Endothelial cell of umbilical vein (primary cell): ENCODE data around the gene CST3. TPM values are rescaled to one million over a fixed set of nuclear protein-coding genes. Genes with fewer than 3 reads are reported as not detected.

Experiments
- BruUV-seq: library from RNA; stranded (reverse); fragments of 400-500 nt; replicated peaks from 2 replicates; lab custom pipeline; 2021; lab: Mats Ljungman, UMichigan
- CTCF ChIA-PET: fragments of 300-600, 350-600 bp; sonication (Branson Sonifier 250); formaldehyde crosslinking; loops from one replicate; lab custom pipeline; 2021; ENCODE audit warnings: antibody characterized with exemption, inconsistent platforms; lab: Charles Lee
- POLR2A ChIA-PET: fragments of 300-600, 350-600 bp; sonication (Branson Sonifier 250); formaldehyde crosslinking; loops from one replicate; lab custom pipeline; 2021; ENCODE audit warnings: antibody characterized with exemption, inconsistent platforms; lab: Charles Lee
- DNase-seq: peaks from one replicate; pipeline ENCODE4 v3.0.0-alpha.2; 2011; ENCODE audit warnings: low read depth, low spot score
- FAIRE-seq: peaks from 2 replicates; lab custom pipeline; 2011; peaks lifted over from hg19 to GRCh38; lab: Jason Lieb, UNC
- H2AFZ ChIP-seq: 2 replicates; pipeline ENCODE4 v1.6.0; 2012; ENCODE audit warnings: low read depth, low read length, control low read depth, inconsistent platforms
- H3K27ac ChIP-seq: 2 replicates; pipeline ENCODE4 v1.5.1; 2011; ENCODE audit warnings: low read depth, mild to moderate bottlenecking, control low read depth, low read length, moderate library complexity; ENCODE audit not compliant: insufficient read depth
- H3K27me3 ChIP-seq, 2 experiments: 2 replicates each; pipeline versions ENCODE4 v1.6.0 to v1.6.1; 2011; ENCODE audit warnings: low read length in 2 of 2, mixed read lengths in 1 of 2; ENCODE audit not compliant: control insufficient read depth in 2 of 2, insufficient read depth in 2 of 2
- H3K36me3 ChIP-seq, 2 experiments: 2 replicates in 1 of 2; 3 replicates in 1 of 2; pipeline ENCODE4 v1.5.1; 2011; ENCODE audit warnings: low read length in 2 of 2, mild to moderate bottlenecking in 1 of 2, moderate library complexity in 1 of 2; ENCODE audit not compliant: control insufficient read depth in 2 of 2, insufficient read depth in 2 of 2; ENCODE audit errors: extremely low read depth in 1 of 2
- H3K4me1 ChIP-seq: 3 replicates; pipeline ENCODE4 v1.5.1; 2011; ENCODE audit warnings: mild to moderate bottlenecking, low read length; ENCODE audit not compliant: control insufficient read depth, insufficient read depth; ENCODE audit errors: extremely low read depth
- H3K4me2 ChIP-seq: 2 replicates; pipeline ENCODE4 v1.6.1; 2011; ENCODE audit warnings: low read length, control low read depth, mixed read lengths; ENCODE audit not compliant: insufficient read depth
- H3K4me3 ChIP-seq, 3 experiments: fragments of 200-600 bp in 1 of 3; sonication (generic), shearing (Covaris generic) in 1 of 3; replicated peaks in 1 of 3; 2 replicates each; pipeline ENCODE4 v1.5.1; 2011 to 2016; ENCODE audit warnings: control low read depth in 3 of 3, low read length in 3 of 3, mild to moderate bottlenecking in 2 of 3, inconsistent platforms in 1 of 3, low read depth in 1 of 3, moderate library complexity in 1 of 3; ENCODE audit not compliant: insufficient read depth in 1 of 3
- H3K79me2 ChIP-seq: 2 replicates; pipeline ENCODE4 v1.6.0; 2012; ENCODE audit warnings: low read length, inconsistent platforms; ENCODE audit not compliant: control insufficient read depth, insufficient read depth
- H3K9ac ChIP-seq: replicated peaks from 2 replicates; pipeline ENCODE3; 2011; ENCODE audit warnings: low read length, control low read depth; ENCODE audit not compliant: insufficient read depth; ENCODE audit errors: extremely low read depth
- H3K9me1 ChIP-seq: replicated peaks from 3 replicates; pipeline ENCODE4 v1.6.0; 2011; ENCODE audit warnings: mild to moderate bottlenecking, low read length; ENCODE audit not compliant: control insufficient read depth, insufficient read depth; ENCODE audit errors: extremely low read depth
- H3K9me3 ChIP-seq: replicated peaks from 2 replicates; pipeline ENCODE4 v1.5.1; 2012; ENCODE audit warnings: low read length, inconsistent platforms; ENCODE audit not compliant: control insufficient read depth, insufficient read depth
- H4K20me1 ChIP-seq: replicated peaks from 2 replicates; pipeline ENCODE3; 2011; ENCODE audit warnings: mild to moderate bottlenecking, low read length; ENCODE audit not compliant: control insufficient read depth, insufficient read depth; ENCODE audit errors: extremely low read depth
- EZH2 ChIP-seq: IDR thresholded peaks from 2 replicates; pipeline ENCODE4 v1.6.1; 2012; ENCODE audit warnings: borderline replicate concordance, low read depth, mild to moderate bottlenecking, moderate library complexity, low read length, inconsistent platforms; ENCODE audit not compliant: severe bottlenecking
- FOS ChIP-seq: IDR thresholded peaks from 2 replicates; pipeline ENCODE4 v1.6.1; 2011; ENCODE audit warnings: mild to moderate bottlenecking, low read length, moderate library complexity, borderline replicate concordance; ENCODE audit not compliant: insufficient read depth
- GATA2 ChIP-seq: IDR thresholded peaks from 2 replicates; pipeline ENCODE4 v1.7.0; 2011; ENCODE audit warnings: low read depth, mild to moderate bottlenecking, moderate library complexity, mixed read lengths, low read length; ENCODE audit not compliant: insufficient read length, insufficient read depth
- JUN ChIP-seq: IDR thresholded peaks from 2 replicates; pipeline ENCODE4 v1.6.1; 2011; ENCODE audit warnings: borderline replicate concordance, low read depth; ENCODE audit not compliant: insufficient read length, insufficient read depth
- MYC ChIP-seq: IDR thresholded peaks from one replicate; pipeline ENCODE4 v1.6.1; 2011; ENCODE audit warnings: mild to moderate bottlenecking, low read depth, low read length
- POLR2A ChIP-seq: IDR thresholded peaks from 2 replicates; pipeline ENCODE4 v1.6.1; 2012; ENCODE audit warnings: low read depth, mild to moderate bottlenecking, control low read depth, low read length
- POLR2AphosphoS5 ChIP-seq: IDR thresholded peaks from 2 replicates; pipeline ENCODE4 v1.6.1; 2012; ENCODE audit warnings: low read depth, mild to moderate bottlenecking, control low read depth, low read length, moderate library complexity; ENCODE audit not compliant: insufficient read depth
- dilution Hi-C: fragments of 300-500 bp; cut with MboI; formaldehyde crosslinking; loops from one replicate; pipeline ENCODE4 v1.15.0; 2019; ENCODE audit warnings: low sequenced_read_pairs; ENCODE audit not compliant: extremely low pct_ligation_motif_present
- intact Hi-C: fragments of 100-400 bp; cut with micrococcal nuclease; formaldehyde crosslinking; loops from one replicate; pipeline ENCODE4 v1.10.0; 2022
- polyA plus RNA-seq, 4 experiments: library from polyadenylated mRNA; depleted of rRNA in 3 of 4; stranded (reverse) in 3 of 4; unstranded in 1 of 4; fragments of >200 nt; gene quantifications; 2 replicates each; pipeline versions ENCODE4 v1.2.1 to v1.2.3, GENCODE V29; 2011 to 2012; ENCODE audit warnings: missing spikeins in 1 of 4
- total RNA-seq: library from RNA; stranded (reverse); gene quantifications from 2 replicates; pipeline ENCODE4 v1.2.3, GENCODE V29; 2021
- TF ChIP-seq, protein P1 (sequence below): IDR thresholded peaks from 2 replicates; pipeline ENCODE4 v1.6.1; 2011; ENCODE audit not compliant: insufficient read depth, insufficient read length
- TF ChIP-seq, protein P2 (sequence below), 2 donors: IDR thresholded peaks; 1 replicate in 1 of 2; 2 replicates in 1 of 2; pipeline ENCODE4 v1.5.1; 2011; ENCODE audit warnings: low read length in 2 of 2, mild to moderate bottlenecking in 2 of 2, moderate library complexity in 2 of 2, control low read depth in 1 of 2, inconsistent platforms in 1 of 2, low read depth in 1 of 2; ENCODE audit not compliant: insufficient read depth in 1 of 2; ENCODE audit errors: extremely low read depth in 1 of 2

Gene CST3
- total and polyA plus RNA-seq, 2 donors (not counting 3 experiments of a cell fraction or from before 2014, with no cell fraction given), result 251 to 479 TPM

DNA sequence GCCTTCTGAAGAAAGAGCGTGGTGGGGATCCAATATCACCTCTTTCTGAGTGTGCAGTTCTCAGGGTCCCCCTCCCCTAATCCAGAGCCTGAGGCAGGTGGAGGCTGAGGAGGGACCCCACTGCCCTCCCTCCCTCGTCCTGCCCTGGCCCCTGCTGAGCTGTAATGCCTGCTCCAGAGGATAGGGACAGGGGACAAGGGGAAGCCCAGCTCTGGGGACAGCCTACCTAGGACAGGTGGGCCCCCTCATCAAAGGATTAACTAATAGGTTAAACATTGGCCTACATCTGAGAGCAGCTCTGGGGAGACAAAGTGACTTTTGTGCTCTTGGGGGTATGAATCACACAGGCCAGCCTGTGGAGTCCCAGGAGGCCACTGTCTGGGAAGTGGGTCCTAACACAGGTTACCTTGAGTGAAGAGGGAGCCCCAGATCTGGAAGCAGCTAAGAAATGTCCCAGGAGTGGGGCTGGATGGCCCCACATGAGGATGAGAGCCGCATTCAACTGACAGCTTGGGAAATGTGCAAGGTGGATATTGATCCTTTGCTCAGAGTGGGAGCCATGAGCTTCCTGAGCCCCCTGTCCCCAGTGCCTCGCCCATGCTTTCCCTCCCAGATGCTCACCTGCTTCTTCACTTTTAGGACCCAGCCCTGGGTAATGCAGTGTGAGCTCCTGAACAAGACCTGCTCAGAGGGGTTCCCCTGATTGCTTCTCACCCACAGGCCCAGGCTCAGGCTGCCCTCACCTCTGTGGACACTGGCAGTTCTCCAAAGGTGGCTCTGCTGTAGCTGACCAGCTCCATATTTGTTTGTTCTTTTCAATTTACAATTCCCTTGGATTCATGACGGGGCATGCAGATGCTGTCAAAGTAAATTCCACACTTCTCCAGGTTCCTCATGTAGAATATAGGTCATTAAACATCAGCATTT is 51.7 kb downstream of the CST3 start:
- dilution Hi-C loops, result no loop called here
- CTCF ChIA-PET, result no interaction called here
- FAIRE-seq, result no peak

DNA sequence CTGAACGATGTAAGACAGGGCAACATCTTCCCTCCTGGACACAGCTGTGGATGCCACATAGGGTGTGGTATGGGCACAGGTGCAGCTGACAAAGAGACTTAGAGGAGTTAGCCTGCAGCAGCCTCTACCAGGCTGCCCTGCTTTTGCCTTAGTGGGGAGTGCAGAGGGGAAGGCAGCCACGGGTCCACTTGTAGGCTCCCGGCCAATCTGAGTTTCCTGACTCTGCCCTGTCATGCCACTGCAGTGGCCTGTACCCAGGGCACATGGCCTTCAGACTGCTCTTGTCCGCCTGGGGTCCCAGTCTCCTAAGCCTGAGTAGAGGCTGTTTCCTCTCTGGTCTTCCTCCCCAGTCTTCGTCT is 52.3 kb downstream of the CST3 start:
- no TSS peak for BruUV-seq
- dilution Hi-C loops (no loop called here), intact Hi-C loops (no loop called here)
- Histone ChIP-seq H3K27me3 (no peaks in the 10 kb centered on the region), H3K4me3 (no peak overlapping the region), H3K27ac (no peak overlapping the region), H3K9me1 (no peaks in the 10 kb centered on the region), H3K36me3 (no peaks in the 10 kb centered on the region), H3K4me1 (no peaks in the 10 kb centered on the region), H3K9ac (no peak overlapping the region), H3K9me3 (no peaks in the 10 kb centered on the region), H3K79me2 (no peaks in the 10 kb centered on the region), H2AFZ (no peak overlapping the region), H4K20me1 (no peaks in the 10 kb centered on the region), H3K4me2 (no peak overlapping the region)
- DNase-seq, result no peak
- TF ChIP-seq, protein P1, sequence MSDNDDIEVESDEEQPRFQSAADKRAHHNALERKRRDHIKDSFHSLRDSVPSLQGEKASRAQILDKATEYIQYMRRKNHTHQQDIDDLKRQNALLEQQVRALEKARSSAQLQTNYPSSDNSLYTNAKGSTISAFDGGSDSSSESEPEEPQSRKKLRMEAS, result no peak
- no peak for TF ChIP-seq JUN
- no peak for TF ChIP-seq POLR2A
- no peak for TF ChIP-seq GATA2
- TF ChIP-seq EZH2, result no peak
- TF ChIP-seq, protein P2, sequence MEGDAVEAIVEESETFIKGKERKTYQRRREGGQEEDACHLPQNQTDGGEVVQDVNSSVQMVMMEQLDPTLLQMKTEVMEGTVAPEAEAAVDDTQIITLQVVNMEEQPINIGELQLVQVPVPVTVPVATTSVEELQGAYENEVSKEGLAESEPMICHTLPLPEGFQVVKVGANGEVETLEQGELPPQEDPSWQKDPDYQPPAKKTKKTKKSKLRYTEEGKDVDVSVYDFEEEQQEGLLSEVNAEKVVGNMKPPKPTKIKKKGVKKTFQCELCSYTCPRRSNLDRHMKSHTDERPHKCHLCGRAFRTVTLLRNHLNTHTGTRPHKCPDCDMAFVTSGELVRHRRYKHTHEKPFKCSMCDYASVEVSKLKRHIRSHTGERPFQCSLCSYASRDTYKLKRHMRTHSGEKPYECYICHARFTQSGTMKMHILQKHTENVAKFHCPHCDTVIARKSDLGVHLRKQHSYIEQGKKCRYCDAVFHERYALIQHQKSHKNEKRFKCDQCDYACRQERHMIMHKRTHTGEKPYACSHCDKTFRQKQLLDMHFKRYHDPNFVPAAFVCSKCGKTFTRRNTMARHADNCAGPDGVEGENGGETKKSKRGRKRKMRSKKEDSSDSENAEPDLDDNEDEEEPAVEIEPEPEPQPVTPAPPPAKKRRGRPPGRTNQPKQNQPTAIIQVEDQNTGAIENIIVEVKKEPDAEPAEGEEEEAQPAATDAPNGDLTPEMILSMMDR (IDR thresholded peaks at IDR 0.05; ENCODE audit: extremely low read depth in 1 of 2, insufficient read depth in 1 of 2, low read depth in 1 of 2, low read length in 2 of 2), result no peak
- no peak for TF ChIP-seq POLR2AphosphoS5
- TF ChIP-seq MYC, result no peak
- TF ChIP-seq FOS, result no peak
- POLR2A ChIA-PET, result no interaction called here
- CTCF ChIA-PET, result no interaction called here
- no peak for FAIRE-seq

More for the DNA sequence above, 51.7 kb downstream of the CST3 start:
- BruUV-seq, result no TSS peak
- Histone ChIP-seq H3K27me3 (no peaks in the 10 kb centered on the region), H4K20me1 (no peaks in the 10 kb centered on the region), H2AFZ (no peak overlapping the region), H3K9ac (no peak overlapping the region), H3K79me2 (no peaks in the 10 kb centered on the region), H3K9me3 (no peaks in the 10 kb centered on the region), H3K27ac (no peak overlapping the region), H3K4me3 (no peak overlapping the region), H3K4me1 (no peaks in the 10 kb centered on the region), H3K9me1 (no peaks in the 10 kb centered on the region), H3K4me2 (no peak overlapping the region), H3K36me3 (no peaks in the 10 kb centered on the region)
- intact Hi-C loops, result no loop called here
- POLR2A ChIA-PET, result no interaction called here
- no peak for TF ChIP-seq MYC
- TF ChIP-seq, protein P2 (IDR thresholded peaks at IDR 0.05; ENCODE audit: extremely low read depth in 1 of 2, insufficient read depth in 1 of 2, low read depth in 1 of 2, low read length in 2 of 2), result no peak
- DNase-seq, result no peak
